Fibroblast of skin of back (primary cell): ENCODE results near the gene ABAT.
"Not testable (repeated sequence)": the region's sequence is repeated elsewhere in the genome, so short reads cannot be mapped to it uniquely, and the experiment has no call there.

Experiments
- DNase-seq: peaks from one replicate; pipeline ENCODE4 v3.0.0-alpha.2; 2013

The ABAT gene

DNA sequence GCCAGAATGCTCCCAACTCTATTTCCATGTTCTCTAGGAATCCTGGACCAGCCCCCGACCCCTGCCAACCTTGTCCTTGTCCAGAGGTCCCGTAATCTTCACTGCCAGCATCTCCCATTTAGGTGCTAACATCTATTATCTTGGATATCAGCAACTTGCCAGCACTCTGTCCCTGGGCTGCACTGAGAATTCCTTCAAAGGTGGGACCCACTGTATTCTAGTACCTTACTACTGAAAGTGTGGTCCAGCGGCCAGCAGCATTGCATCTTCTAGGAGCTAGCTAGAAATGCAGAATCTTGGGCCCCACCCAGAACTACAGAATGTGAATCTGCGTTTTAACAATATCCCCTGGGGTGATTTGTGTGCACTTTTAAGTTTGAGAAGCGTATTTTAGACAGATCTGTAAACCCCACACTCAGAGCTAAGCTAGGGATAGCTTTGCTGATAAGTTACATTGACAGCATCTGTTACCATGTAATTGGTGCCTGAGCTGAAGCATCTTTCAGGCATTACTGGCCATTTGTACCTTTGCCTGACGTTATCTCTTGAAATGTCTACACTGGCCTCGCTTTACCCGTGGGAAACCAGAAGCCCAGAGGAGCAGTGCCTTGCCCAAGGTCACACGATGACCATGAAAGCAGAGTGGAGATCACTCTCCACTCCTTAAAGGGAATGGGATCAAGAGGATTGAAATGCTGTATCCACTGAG, 8.3 kb downstream of the ABAT start:
- no peak for DNase-seq

GRCh38 chr16:8683640-8684039, 9.2 kb downstream of the ABAT start:
- no peak for DNase-seq

- no peak for DNase-seq
Measured at GRCh38 chr16:8685617-8686016, 11.2 kb downstream of the ABAT start.

DNA sequence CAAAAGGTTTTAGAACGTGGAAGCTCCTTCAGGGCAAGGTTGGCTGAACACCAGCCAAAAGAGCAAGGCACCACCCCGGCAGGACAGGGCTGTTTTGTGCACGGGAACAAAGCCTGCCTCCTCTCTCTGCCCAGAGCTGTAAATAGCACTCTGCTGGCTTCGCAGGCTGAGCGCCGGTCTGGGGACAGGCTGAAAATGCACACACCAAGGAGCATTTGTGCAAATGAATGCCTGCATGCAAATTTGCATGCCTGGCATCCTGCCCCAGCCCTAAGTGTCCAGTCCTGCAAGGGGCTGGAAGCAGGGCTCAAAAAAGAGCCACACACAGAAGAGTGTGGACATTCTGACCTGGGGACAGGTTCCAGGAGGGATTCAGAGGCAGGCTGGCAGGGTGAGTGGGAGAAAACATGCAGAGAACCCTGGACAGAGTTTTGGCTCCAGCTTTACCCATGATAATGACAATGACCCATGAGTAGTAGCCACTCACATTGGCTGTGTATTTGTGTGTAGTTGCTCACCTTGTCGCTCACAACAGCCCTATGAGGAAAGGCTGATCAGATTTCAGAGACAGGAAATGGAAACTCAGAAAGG, 11.7 kb downstream of the ABAT start:
- no peak for DNase-seq

DNA sequence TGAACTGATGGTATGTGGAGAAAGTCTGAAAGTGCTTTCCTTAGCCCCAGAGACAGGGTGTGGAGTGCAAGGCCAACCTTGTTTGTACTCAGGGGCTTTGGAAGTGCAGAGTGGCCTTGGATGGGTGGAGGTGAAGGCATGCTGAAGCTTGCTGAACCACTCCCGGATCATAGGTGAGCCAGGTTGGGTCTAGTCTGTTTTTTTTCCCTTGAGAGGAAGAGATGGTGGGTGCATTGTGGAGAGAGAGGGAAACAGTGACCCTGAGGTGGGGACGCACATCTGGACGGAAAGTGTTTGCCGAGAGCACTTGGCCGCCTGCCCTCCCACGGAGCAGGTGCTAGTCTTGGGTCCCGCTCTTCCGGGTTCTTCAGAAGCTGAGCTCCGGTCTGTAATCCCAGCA, 12.5 kb downstream of the ABAT start:
- DNase-seq: no peak

- DNase-seq: no peak
Measured at GRCh38 chr16:8689686-8690085, 15.3 kb downstream of the ABAT start.

DNA sequence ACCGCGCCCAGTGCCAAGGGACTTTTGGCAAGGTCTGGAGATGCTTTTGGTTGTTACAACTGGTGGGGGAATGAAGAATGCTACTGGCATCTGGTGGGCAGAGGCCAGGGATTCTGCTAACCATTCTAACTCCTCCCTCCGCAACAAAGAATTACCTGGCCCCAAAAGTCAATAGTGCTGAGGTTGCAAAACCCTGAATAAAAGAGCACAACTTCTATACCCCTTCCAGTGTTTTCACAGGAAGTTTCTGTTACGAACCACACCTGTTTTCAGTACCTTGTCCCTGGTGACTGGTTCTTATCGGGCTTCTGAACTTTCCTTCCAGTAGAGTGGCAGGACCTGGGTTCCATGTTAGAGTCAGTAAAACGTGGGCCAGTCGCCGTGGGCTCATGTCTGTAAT, 17.3 kb downstream of the ABAT start:
- DNase-seq: no peak

DNA sequence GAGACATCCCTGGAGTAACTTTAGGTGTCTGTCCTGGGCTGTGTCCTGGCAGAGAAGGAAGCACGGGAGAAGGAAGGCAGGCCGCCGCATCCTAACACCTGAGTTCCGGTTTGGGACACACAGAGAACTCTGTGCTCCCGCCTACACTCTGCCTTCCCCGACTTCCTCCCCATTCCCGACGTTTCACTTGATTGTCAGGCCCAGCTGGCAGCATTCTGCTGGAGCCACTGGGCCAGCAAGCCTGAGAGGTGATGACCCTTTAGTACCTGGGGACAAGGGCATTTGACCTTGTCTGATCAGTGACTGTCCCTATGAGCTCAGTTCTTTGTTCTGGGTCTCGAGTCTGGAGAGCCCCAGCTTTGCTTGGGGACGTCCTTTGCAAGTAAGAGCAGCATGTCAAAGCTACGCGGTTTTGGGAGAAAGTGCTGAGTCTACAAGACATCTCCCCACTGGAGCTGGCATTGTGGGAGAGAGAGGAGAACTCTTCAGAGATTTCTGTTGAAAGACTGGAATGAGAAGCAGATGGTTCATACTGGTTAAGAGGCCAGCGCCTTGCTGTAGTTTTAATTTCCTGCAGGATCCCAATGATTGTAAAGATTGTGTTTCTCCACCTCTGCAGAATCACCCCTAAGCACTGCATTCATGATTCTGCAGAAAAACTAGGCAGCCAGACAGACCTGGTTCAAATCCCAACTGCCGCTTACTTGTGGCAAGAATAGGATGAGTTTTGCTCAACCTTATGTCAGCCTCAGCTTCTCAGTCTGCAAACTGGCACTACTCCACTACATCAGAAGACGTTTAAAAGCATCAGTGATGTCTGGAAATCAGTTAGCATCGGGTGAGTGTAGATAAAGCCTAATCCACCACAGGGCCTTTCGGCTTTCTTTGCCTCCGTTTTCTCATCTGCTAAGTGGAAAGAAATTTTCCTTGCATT, 20.6 kb downstream of the ABAT start:
- DNase-seq: no peak

- no peak for DNase-seq
Measured at GRCh38 chr16:8696880-8697279, 22.5 kb downstream of the ABAT start.

GRCh38 chr16:8697965-8698364, 23.5 kb downstream of the ABAT start:
- DNase-seq: no peak

DNA sequence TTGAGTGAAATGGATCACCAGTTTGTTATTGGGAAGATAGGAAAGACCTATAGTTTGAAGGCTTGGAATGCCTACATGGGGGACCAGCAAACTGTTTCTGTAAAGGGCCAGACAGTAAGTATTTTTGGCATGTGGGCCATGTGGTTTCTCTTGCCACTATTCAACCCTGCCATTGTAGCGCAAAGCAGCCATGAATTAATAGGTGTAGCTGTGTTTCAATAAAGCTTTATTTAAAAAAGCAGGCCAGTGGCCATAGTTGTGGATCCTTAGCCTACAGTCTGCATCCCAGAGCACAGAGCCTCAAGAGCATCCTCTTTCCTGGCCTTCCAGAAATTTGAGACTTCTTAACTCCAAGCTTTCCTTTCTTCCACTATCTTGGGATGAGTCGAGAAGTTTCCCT, 29.3 kb downstream of the ABAT start:
- DNase-seq: no peak

GRCh38 chr16:8704098-8704497, 29.7 kb downstream of the ABAT start:
- no peak for DNase-seq

DNA sequence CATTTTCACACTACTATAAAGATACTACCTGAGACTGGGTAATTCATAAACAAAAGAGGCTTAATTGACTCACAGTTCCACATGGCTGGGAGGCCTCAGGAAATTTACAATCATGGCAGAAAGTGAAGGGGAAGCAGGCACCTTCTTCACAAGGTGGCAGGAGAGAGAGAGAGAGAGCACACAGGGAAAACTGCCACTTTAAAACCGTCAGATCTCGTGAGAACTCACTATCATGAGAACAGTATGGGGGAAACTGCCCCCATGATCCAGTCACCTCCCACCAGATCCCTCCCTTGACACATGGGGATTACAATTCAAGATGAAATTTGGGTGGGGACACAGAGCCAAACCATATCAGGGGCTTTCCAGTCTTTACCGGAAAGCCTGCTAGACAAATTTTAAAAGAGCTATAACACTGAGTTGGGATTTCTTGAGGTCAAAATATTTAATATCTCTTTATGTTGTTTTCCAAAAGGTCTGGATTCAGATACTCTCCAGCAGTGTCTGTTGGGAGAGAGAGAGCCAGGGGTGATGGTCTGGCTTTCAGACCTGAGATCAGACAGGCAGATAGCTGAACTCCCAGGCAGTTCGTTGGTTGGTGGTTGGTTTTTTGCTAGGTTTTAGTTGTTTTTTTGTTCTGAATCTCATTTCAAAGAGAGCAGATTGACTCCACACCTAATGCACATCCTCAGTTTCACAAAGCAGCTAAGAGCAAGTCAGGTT, 30.8 kb downstream of the ABAT start:
- DNase-seq: not testable (repeated sequence)

DNA sequence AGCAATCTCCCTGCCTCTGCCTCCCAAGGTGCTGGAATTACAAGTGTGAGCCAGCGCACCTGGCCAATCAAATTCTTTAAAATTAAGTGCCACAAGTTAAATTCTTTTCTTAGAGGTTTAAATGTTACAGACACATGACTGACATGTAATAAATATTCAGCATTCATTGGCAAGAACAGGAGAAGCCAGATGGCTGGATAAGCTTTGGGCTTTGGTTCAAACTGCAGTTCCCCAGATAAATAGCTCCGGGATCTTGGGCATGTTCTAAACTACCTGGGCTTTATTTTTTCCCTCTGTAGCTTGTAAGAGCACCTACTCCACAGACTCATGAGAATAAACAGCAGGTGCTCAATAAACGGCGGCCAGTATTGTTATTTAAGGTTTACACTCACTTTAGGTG, 34.1 kb downstream of the ABAT start:
- DNase-seq: no peak

GRCh38 chr16:8712589-8713361, 38.4 kb downstream of the ABAT start:
- DNase-seq: no peak

DNA sequence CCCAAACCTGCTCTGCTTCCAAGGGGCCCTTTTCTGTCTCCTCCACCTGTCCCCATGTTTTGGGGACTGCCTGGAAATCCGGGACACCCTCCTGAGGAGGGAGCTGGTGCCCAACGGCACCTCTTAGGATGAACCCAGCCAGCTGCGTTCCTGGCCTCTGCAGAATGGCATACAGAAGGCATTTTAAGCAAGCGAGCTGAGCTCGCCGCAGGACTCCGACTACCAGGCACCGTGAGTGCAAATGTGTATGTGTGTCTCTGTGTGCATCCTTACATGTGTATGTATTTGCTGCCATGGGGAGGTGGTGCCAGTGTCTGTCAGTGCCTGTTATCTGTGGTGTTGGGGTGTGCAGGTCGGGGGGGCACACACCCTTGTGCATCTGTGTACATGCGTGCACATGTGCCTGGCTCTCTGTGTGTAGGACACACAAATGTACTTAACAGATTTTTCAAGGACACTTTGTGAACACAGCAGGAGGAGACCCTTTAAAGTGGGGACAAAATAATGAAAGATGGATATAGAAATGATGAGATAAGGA, 39.3 kb downstream of the ABAT start:
- no peak for DNase-seq

DNA sequence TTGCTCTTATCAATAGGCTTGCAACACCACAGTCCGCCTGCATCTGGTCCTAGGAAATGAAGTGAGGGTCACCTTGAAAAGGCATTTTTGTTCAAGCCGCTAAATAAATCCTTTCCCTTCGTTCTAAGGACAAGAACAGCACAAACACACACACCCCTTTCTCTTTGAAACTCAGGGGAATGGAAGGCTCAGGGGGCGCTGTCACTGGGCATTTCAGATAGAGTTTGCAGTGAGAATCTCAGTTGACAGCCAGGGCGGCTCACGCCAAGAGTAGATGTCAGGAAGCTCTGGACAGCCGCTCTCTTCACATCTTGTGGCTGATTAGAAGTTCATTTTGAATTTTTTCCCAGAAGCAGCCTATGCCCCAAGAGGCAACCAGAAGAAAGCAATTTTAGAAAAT, 39.8 kb downstream of the ABAT start:
- DNase-seq: no peak

GRCh38 chr16:8714807-8715206, 40.4 kb downstream of the ABAT start:
- DNase-seq: no peak

GRCh38 chr16:8716052-8716451, 41.6 kb downstream of the ABAT start:
- DNase-seq: no peak

GRCh38 chr16:8716592-8716991, 42.2 kb downstream of the ABAT start:
- no peak for DNase-seq

- no peak for DNase-seq
Measured at GRCh38 chr16:8717469-8717868, 43.1 kb downstream of the ABAT start.

GRCh38 chr16:8717892-8718415, 43.5 kb downstream of the ABAT start:
- DNase-seq: no peak
